Stimulated activated CD4-positive, alpha-beta T cell treated with anti-CD3 and anti-CD28 coated beads, Interleukin-15, amount 100 ng/mL, for 1 hour (primary cell): Measurements from ENCODE around the gene USP25.

Experiments used
- DNase-seq, 2 donors: peaks; one replicate each; pipeline ENCODE4 v3.0.0-alpha.2; 2020; ENCODE audit warnings: low read depth in 1 of 2, low spot score in 1 of 2

The USP25 gene

DNA sequence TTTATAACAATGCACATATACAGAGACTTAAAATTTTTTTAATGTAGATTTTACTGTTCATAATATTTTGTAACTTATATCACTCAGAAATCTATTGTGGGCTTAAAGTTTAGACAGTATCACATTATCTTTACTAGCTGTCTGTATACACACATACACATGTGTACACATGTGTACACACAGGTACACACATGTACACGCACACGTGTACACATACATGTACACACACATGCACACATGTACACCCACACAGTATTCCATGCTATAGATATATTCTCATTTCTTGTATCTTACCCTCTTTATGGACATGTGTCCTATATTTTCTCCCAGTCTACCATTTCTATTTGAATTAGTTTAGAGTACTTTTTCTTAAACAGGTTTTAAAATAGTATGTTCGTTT is 123.3 kb downstream of the USP25 start:
- no peak for DNase-seq

DNA sequence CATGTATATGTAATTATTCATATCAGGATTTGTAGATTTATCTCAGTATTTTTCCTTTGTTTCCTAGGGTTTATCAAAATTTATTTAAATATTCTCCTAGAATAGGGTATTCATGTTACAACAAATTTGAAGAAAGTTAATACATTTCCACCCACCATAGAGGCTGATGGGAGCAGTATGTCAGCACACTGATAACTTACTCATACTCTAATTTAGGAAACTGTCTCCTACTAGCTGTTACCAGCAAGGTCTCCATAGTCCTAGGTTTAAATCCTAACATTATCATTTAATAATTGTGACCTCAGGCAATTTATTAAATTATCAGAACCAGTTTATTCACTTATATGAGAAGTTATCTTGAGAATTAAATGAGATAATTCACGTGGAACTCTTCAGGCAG is 127.0 kb downstream of the USP25 start:
- no peak for DNase-seq

DNA sequence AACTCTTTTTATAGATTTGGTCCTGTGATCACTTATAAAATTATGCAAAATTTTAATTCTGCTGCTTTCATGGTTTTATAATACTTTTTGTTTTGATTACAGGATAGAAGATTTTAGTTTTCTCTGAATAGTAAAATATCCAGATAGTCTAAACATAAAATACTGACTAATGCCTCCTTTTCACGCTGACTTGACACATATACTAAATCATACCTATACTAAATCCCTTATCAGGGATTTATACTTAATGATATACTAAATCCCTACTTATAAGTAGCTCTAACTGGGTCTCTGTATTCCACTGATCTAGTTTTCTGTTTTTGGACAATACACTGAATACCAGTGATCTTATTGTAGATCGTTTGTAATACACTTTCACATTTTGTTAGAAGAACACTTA is 128.0 kb downstream of the USP25 start:
- no peak for DNase-seq

DNA sequence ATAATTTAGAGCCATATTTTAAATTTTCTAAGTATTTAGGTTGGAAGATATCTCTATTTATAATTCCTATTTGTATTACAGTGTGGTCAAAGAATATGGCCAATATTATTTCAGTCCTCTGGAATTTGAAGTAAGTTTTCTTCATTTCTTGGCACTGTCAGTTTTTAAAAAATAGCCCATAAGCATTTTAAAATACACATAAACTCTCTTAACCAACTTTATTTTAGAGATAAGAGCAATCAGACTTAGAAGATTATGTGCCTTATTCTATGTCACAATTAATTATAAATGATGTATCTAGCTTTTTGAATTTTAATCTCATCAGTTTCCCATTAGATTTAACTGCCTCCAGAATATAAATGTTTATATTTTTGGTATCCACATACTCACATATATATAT is 130.8 kb downstream of the USP25 start:
- DNase-seq = no peak

DNA sequence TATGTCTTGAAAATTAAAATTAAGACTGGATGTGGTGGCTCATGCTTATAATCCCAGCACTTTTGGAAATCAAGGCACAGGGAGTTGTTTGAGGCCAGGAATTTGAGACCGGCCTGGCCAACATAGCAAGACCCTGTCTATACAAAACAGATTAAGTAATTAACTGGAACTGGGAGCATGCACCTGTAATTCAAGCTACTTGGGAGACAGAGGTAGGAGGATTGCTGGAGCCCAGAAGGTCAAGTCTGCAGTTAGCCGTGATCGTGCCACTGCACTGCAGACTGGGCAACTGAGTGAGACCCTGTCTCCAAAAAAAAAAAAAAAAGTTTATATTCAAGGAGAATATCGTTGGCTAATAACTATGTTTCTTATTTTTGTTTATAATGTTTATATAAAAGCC is 139.2 kb downstream of the USP25 start:
- no peak for DNase-seq

DNA sequence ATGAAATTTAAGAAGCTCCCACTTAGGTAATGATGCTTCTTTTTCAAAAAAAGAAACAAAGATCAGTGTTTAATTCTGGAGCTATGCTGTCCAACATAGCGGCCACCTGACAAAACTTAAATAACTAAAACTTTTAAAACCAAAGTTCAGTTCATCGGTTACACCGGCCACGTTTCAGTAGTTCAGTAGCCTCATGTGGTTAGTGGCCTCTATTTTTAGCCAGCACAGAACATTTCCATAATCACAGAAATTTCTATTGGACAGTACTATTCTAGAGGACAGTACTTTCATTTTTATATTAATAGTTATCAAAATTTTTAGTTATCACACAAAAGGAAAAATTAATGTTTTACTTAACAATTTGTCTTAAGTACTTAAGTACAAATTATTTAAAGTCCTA is 141.0 kb downstream of the USP25 start:
- no peak for DNase-seq

DNA sequence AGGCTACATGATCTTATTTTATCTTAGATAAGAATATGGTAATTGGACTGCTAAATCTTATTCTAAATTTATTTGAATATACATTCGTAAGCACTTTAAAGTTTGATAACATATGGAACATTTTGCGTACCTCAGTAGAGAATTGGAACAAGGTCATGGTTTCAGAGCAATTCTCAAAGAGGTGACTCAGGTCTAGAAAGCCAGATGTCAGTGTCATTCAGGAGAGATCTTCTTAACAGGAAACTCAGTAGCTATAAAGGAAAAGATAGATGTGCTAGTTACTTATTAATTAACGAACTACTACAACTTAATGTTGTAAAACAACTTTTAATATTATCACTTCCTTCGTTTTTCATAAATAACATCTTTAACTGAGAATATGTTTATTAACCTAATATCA is 142.5 kb downstream of the USP25 start:
- DNase-seq = no peak

DNA sequence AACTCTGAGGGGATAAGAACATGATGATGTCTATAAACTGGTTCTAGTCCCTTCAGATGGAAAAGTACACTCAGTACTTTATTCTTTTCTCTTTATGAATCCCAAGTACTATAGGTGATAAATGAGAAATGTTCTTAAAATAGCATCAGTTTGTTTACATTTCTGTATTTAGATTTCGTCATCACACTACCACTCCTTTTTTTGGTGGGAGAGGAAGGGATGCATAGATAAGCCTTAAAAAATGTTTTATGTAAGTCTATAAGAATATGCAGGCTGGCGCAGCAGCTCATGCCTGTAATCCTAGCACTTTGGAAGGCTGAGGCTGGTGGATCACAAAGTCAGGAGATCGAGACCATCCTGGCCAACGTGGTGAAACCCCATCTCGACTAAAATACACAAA is 144.8 kb downstream of the USP25 start:
- no peak for DNase-seq

DNA sequence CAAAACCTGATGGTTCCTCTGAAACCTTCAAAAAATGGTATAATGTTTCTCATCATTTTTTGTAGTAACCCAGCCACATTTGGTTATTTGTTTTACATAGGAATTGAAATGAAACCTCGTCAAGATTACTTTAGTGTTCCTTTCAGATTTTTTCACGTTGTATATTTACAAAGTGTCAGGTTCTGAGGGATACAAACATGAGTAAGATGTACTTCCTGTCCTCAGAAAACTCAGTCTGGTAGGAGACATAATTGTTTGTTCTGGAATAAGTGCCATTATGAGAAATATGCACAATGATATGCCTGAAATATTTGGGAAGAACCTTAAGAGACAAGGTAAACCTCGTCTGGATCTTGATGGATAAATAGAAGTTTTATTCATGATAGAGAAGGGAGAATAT is 145.5 kb downstream of the USP25 start:
- no peak for DNase-seq

DNA sequence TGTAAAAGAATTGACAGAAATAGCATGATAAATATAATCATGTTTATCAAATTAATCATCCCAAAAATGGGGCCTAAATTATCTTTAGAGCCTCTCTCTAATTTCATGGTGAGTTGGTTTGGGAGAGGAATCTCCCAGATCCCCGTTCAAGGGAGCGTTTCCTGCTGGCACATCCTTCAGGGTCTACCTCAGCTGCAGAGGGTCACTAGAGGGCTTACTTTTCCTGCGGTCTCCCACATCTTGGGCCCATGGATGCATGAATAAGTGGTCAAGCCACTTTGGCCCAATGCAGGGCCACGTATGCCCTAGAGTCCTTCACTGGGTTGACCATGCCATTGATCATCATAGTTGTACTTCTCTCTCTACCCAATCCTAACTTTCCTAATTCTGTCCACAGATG is 164.1 kb downstream of the USP25 start:
- no peak for DNase-seq

DNA sequence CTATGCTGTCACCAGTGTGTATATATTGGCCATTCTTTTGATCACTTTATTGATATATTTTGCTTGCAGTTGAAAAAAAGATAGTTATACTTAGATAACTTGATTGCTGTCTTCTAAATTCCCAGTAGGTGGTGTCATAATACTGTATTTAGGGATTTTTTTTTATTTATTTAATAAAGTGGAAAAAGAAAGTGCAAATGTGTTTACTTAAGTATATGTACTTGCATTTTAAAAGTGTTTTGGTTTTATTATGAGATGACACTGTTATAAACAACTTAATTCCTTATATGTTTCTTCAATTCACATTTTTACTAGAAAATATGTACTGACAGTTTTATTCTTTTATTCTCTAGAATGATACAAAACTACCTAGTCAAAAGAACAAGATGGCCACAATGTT is 164.8 kb downstream of the USP25 start:
- DNase-seq = no peak

DNA sequence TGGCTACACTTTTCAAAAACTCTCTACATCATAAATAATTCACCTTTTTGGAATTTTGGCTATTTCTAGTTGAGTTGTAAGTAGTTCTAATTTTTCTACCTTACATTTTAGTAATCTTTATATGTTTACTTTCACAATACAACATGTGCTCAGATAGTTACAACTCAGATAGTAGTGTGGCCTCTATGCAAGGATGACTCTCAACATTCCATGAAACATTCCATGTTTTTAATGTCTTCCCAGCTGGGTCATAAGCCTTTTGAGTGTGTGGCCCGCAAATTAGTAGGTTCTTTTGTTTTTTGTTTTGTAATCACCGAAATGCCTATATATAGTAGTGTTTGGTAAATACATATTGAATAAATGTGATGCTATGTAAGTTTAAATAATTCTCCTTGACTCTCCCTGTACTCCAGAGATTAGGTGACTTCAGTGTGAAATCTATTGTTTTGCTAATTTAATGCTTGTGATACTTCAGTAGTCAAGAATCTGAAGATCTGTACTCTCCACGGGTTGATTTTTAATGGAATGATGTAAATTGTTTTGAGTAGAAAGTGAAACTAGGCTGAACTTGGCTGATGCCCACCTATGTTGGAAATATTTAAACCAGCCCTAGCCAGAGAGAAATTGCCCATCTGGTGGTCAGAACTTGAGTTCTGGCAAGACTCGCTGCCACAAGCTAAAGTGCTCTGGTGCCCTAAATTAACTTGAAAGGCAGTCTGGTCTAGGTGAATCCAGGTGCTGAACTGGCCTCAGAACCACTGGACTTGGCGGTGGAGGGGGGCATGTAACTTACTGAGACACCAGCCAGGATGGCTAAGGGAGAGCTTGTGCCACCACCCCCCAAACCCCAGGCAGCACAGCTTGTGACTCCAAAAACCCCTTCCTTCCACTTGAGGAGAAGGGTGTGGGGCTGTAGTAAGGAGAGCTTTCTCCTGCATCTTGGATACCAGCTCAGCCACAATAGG is 165.6 kb downstream of the USP25 start:
- no peak for DNase-seq

DNA sequence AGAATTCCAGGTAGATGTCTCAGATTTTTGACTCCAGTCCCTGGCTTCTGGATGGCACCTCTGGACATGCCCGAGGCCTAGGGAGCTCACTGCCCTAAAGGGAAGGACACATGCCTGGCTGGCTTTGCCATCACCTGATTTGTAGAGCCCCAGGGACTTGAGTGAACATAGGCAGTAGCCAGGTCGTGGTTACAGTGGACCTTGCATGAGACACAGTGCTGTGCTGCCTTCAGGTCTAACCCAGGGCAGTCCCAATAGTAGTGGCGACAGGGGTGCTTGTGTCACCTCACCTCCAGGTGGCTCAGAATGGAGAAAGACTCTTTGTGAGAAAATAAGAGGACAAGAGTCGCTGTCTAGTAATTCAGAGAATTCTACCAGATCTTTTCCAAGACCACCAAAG is 166.7 kb downstream of the USP25 start:
- no peak for DNase-seq

DNA sequence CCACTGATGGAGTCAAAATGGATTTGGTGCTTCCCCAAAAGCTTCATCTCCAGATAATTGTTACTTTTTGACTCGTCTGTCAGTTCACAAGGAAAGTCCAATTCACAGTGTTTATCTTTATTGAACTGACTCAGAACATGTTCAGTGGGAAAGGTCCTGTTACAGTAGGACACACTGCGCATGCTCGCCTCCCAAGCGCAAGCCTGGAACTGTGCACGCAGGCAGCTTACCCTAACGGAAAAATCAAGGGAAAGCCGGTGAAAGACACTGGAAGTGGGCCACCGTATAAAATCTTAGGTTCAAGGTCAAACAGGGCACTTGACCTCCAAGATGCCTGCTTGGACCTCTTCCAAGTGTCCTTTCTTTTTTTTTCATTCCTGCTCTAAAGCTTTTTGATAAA is 174.6 kb downstream of the USP25 start:
- DNase-seq = no peak

DNA sequence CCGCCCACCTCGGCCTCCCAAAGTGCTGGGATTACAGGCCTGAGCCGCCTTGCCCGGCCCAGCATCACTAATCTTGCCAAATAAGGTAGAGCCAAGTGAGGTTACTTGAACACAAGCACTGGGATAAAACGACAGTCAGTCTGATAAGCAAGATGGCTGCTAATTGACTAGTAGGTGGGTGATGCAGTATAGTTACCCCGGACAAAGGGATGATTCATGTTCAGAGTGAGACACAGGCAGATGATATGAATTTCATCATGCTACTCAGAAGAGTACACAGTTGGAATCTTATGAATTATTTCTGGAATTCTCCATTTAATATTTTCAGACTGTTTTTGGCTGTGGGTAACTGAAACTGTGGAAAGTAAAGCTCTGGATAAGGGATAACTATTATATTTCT is 178.4 kb downstream of the USP25 start:
- no peak for DNase-seq

DNA sequence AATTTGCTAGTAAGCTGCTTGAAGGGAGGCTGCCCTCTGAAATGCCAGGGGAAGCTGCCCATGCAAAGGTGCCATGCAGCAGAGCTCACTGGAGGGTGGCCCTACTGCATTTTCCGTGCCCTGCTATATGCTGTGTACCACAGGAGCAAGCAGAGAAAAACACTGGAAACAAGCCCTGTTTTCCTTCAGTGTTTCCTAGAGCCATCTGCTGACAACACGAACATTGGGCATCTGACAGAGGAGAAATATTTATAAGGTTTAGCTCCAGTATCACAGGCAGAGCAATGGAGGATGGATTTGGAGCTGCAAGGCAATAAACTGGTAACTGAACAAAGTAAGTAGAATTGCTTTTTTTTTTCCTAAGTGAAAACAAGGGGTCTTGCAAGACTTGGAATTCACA is 198.4 kb downstream of the USP25 start:
- DNase-seq = no peak

DNA sequence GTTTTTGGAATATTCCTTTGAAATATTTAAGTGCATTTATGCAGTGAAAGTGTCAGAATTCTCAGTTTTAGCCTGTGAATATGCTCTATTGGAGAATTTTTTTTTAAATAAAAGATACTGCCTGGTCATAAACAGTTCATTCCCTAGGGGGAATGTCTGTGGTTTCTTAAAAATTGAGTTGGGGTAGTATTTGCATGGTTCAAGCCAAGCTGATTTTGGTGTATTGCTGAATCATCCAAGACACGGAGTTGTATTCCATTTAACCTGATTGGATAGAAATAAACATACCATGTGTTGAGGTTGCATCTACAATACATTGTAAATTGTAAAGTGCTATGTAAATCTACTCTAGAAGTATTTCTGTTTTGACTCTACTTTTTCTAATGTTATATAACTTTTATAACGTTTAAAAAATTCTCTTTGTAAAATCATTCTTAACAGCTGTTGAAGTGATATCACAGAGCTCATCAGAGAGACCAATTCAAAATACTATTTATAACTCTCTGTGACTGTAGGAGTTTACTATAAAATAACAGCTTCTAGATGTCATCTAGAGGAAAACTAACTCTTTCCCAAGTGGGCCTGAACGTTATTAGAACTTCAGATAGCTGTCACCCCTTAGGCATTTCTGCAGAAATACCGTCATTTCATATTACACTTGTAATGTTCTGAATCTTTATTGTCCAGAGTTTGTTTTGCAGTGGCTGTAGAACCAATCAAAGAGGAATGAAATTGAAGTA is 199.1 kb downstream of the USP25 start:
- DNase-seq = no peak

DNA sequence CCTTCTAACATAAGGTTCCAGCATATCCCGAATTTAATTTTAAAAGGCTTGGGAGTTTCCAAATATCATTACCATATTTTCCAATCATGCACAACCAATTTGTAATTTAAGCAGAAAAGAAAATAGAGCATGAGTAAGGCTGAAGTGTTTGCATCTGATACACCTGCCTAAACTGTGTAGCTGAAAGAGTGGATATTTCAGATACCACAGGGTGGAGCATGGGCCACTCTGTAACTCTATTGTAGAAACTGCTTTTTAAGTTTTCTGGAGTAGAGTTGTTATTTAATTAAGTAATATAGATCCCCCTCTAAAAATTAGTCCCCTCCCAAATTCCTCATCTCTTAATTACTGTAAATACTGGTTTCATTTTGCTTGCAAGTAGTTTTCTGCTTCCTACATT is 199.8 kb downstream of the USP25 start:
- DNase-seq = no peak
